Mucosa of descending colon (tissue), 3 donors: ENCODE measurements around the gene ANKS1B. TPM values are rescaled to one million over a fixed set of nuclear protein-coding genes. Genes with fewer than 3 reads are reported as not detected.
"Not testable (repeated sequence)": the region's sequence is repeated elsewhere in the genome, so short reads cannot be mapped to it uniquely, and the experiment has no call there.

Experiments
- ATAC-seq: fragments of 200-7000 bp; cut with Tn5 transposase; one replicate; pipeline ENCODE4 v1.9.1; 2020; ENCODE audit warnings: mild to moderate bottlenecking, moderate library complexity
- DNase-seq, 3 donors: peaks; one replicate each; pipeline ENCODE4 v3.0.0-alpha.2; 2020
- H3K36me3 ChIP-seq: fragments of 200-600 bp; one replicate; pipeline ENCODE4 v1.8.0; 2021; ENCODE audit warnings: low read depth, mild to moderate bottlenecking
- H3K4me1 ChIP-seq: fragments of 200-600 bp; one replicate; pipeline ENCODE4 v1.8.0; 2021; ENCODE audit warnings: low read depth, mild to moderate bottlenecking
- H3K4me3 ChIP-seq: fragments of 200-600 bp; one replicate; pipeline ENCODE4 v1.8.0; 2021; ENCODE audit warnings: mild to moderate bottlenecking
- H3K9me3 ChIP-seq: fragments of 200-600 bp; one replicate; pipeline ENCODE4 v1.8.0; 2021; ENCODE audit warnings: mild to moderate bottlenecking
- CTCF ChIP-seq: fragments of 200-600 bp; IDR thresholded peaks from one replicate; pipeline ENCODE4 v1.8.0; 2022; ENCODE audit warnings: antibody characterized with exemption, mild to moderate bottlenecking
- intact Hi-C, 2 donors: fragments of 100-400 bp; cut with DNase I in 1 of 2; cut with micrococcal nuclease in 1 of 2; formaldehyde crosslinking; loops; one replicate each; pipeline versions ENCODE4 v1.11.0 to v1.11.1; 2022; cut with DNase I, micrococcal nuclease
- total RNA-seq, 3 donors: library from RNA; stranded (reverse); fragmentation: NEBNext Ultra II Directional in 2 of 3; extraction: Animal tissue kit (Norgen Biotek cat#: 25700) in 2 of 3; gene quantifications; one replicate each; pipeline versions ENCODE4 v1.2.1 to v1.2.4, GENCODE V29; 2021 to 2023
- donor health status: DM: no; HTN: no; CAD: no; lungs with moderate emphysema.
- donor health status: DM: no; HTN: no; CAD: no.
- donor health status: DM: no; HTN: yes; CAD: no.

The ANKS1B gene
- total RNA-seq, 3 donors from 2014 or later, result 1.1 to 22.2 (median 2.3) TPM

- ATAC-seq, result no peak
These were observed 650.3 kb downstream of the ANKS1B start for GRCh38 chr12:99334285-99335056.

DNA sequence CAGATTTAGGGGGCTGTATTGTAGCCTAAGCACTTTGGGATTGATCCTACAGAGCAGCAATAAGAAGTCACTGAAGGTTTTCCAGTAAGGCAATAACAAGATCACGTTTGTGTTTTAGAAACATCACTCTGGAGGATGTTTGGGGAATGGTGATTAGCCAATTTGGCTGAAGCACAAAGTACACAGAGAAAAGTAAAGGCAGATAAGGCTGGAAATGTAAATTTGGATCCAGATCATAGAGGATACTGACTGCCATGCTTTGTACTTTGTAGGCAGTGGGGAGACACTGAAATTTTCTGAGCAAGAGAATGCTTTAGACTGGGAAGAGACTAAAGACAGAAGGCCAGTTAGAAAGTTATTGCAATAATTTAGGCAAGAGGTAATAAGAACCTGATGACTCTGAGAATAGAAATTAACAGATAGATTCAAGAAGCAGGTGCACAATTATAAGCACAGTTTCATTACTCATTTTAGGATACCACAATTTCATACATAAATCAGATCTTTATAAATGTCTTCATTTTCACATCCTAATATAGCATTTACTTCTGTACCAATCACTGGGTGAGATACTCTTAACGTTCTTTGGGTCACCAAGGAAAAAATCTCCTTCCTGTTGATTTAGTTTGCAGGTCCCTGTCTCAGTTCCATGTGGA, 651.7 kb downstream of the ANKS1B start:
- Histone ChIP-seq H3K4me3 (no peak overlapping the region), H3K36me3 (no peaks in the 10 kb centered on the region), H3K4me1 (no peaks in the 10 kb centered on the region), H3K9me3 (peaks cover 22% of the 10 kb centered on the region)
- no peak for TF ChIP-seq CTCF
- ATAC-seq (no peak), DNase-seq (no peak)
- intact Hi-C loops, result no loop called here

More at GRCh38 chr12:99334285-99335056, 650.3 kb downstream of the ANKS1B start:
- TF ChIP-seq CTCF, result no peak
- Histone ChIP-seq H3K4me3 (no peak overlapping the region), H3K36me3 (no peaks in the 10 kb centered on the region), H3K4me1 (no peaks in the 10 kb centered on the region), H3K9me3 (peaks cover 24% of the 10 kb centered on the region)
- DNase-seq, result no peak
- intact Hi-C loops, result no loop called here

GRCh38 chr12:99330216-99330615, 654.5 kb downstream of the ANKS1B start:
- ATAC-seq (no peak), DNase-seq (no peak)
- Histone ChIP-seq H3K9me3 (peaks cover 14% of the 10 kb centered on the region), H3K36me3 (no peaks in the 10 kb centered on the region), H3K4me3 (no peak overlapping the region), H3K4me1 (no peaks in the 10 kb centered on the region)
- intact Hi-C loops, result no loop called here
- TF ChIP-seq CTCF, result no peak

GRCh38 chr12:99321210-99321609, 663.5 kb downstream of the ANKS1B start:
- ATAC-seq, H3K4me1 ChIP-seq, intact Hi-C loops, DNase-seq, H3K36me3 ChIP-seq, H3K4me3 ChIP-seq: not testable (repeated sequence)
- peaks cover 50% of the 10 kb centered on the region for H3K9me3 ChIP-seq

DNA sequence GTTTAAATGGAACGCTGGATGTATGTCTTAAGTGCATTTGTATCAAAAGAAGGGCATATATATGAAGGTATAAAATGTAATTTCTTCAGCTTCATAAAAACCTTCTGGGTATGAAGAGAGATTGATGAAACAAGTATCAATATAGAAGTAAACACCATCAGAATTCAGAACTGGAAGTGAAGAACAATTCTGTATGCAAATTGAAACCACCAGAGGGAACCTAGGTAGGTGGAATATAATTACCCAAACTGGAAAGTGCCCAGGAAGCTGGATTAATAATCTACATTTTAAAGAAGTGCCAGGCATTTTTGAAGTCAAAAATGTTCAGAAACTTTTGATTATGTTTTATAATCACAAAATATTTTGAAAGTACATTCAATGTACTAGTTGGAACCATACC, 673.4 kb downstream of the ANKS1B start:
- ATAC-seq, result no peak
- Histone ChIP-seq H3K9me3 (peaks cover 34% of the 10 kb centered on the region), H3K4me1 (no peaks in the 10 kb centered on the region), H3K4me3 (no peak overlapping the region), H3K36me3 (no peaks in the 10 kb centered on the region)
- no peak for TF ChIP-seq CTCF
- no peak for DNase-seq
- intact Hi-C loops, result no loop called here

DNA sequence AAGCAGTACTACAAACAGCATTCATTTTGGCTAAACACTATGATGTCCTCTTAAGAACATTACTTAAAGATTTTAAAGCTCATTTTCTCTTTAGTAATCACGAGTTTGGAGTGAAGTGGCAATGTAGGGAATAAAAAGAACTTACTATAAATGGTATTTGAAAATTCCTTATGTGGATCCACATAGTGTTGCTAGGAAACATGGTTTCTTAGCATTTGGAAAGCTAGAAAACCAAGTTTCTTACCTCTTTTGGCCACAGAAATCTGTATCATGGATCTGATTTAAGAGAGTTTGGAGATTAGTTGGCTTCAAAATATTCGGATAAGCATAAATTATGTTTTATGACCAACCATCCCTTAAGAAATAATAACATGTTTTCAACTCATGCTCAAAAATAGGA, 674.9 kb downstream of the ANKS1B start:
- ATAC-seq (no peak), DNase-seq (no peak)
- intact Hi-C loops, result no loop called here
- H3K4me1 ChIP-seq, result no peaks in the 10 kb centered on the region
- H3K9me3 ChIP-seq, result peaks cover 40% of the 10 kb centered on the region
- TF ChIP-seq CTCF, result no peak
- H3K4me3 ChIP-seq, result no peak overlapping the region
- H3K36me3 ChIP-seq, result no peaks in the 10 kb centered on the region
